Measurements from ENCODE around the gene CCDC63.

DNA sequence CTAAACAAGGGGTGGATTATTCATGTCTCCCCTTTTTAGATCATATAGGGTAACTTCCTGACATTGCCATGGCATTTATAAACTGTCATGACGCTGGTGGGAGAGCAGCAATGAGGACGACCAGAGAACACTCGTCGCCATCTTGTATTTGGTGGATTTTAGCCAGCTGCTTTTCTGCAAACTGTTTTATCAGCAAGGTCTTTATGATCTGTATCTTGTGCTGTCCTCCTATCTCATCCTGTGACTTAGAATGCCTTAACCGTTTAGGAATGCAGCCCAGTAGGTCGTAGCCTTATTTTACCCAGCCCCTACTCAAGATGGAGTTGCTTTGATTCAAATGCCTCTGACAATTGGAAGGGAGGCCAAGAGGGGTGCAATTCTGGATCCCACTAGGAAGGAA is 5.8 kb upstream of the CCDC63 start:
- TF ChIP-seq, protein P1, sequence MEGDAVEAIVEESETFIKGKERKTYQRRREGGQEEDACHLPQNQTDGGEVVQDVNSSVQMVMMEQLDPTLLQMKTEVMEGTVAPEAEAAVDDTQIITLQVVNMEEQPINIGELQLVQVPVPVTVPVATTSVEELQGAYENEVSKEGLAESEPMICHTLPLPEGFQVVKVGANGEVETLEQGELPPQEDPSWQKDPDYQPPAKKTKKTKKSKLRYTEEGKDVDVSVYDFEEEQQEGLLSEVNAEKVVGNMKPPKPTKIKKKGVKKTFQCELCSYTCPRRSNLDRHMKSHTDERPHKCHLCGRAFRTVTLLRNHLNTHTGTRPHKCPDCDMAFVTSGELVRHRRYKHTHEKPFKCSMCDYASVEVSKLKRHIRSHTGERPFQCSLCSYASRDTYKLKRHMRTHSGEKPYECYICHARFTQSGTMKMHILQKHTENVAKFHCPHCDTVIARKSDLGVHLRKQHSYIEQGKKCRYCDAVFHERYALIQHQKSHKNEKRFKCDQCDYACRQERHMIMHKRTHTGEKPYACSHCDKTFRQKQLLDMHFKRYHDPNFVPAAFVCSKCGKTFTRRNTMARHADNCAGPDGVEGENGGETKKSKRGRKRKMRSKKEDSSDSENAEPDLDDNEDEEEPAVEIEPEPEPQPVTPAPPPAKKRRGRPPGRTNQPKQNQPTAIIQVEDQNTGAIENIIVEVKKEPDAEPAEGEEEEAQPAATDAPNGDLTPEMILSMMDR (IDR thresholded peaks at IDR 0.05; ENCODE audit: insufficient read depth, low read length): no peak
- TF ChIP-seq, protein P2, sequence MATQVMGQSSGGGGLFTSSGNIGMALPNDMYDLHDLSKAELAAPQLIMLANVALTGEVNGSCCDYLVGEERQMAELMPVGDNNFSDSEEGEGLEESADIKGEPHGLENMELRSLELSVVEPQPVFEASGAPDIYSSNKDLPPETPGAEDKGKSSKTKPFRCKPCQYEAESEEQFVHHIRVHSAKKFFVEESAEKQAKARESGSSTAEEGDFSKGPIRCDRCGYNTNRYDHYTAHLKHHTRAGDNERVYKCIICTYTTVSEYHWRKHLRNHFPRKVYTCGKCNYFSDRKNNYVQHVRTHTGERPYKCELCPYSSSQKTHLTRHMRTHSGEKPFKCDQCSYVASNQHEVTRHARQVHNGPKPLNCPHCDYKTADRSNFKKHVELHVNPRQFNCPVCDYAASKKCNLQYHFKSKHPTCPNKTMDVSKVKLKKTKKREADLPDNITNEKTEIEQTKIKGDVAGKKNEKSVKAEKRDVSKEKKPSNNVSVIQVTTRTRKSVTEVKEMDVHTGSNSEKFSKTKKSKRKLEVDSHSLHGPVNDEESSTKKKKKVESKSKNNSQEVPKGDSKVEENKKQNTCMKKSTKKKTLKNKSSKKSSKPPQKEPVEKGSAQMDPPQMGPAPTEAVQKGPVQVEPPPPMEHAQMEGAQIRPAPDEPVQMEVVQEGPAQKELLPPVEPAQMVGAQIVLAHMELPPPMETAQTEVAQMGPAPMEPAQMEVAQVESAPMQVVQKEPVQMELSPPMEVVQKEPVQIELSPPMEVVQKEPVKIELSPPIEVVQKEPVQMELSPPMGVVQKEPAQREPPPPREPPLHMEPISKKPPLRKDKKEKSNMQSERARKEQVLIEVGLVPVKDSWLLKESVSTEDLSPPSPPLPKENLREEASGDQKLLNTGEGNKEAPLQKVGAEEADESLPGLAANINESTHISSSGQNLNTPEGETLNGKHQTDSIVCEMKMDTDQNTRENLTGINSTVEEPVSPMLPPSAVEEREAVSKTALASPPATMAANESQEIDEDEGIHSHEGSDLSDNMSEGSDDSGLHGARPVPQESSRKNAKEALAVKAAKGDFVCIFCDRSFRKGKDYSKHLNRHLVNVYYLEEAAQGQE (IDR thresholded peaks at IDR 0.05; ENCODE audit: insufficient replicate concordance, low read depth): no peak
- TF ChIP-seq POLR2AphosphoS5 (IDR thresholded peaks at IDR 0.05; ENCODE audit: low read depth): no peak

Measured in HL-60 (cell line).